K562 (cell line): Measurements from ENCODE around the gene LAMTOR5. TPM values are rescaled to one million over a fixed set of nuclear protein-coding genes. Genes with fewer than 3 reads are reported as not detected.

Experiments
- HNRNPK ChIP-seq: fragments of 200-400 bp; formaldehyde crosslinking; IDR thresholded peaks from one replicate; pipeline ENCODE4 v1.6.1; 2018; ENCODE audit warnings: mild to moderate bottlenecking, low read depth, low read length; ENCODE audit not compliant: poor library complexity, severe bottlenecking
- HNRNPLL ChIP-seq: fragments of 200-400 bp; formaldehyde crosslinking; IDR thresholded peaks from 2 replicates; pipeline ENCODE4 v1.6.1; 2017; ENCODE audit warnings: low read length, low read depth, mild to moderate bottlenecking; ENCODE audit not compliant: poor library complexity, severe bottlenecking
- ILK ChIP-seq: fragments of 450-650 bp; IDR thresholded peaks from 2 replicates; pipeline ENCODE4 v1.6.1; 2016; ENCODE audit warnings: missing genetic modification characterization, low read depth, mild to moderate bottlenecking, missing compliant biosample characterization, moderate library complexity, borderline replicate concordance
- NRF1 ChIP-seq, 2 experiments: fragments of 450-650 bp; IDR thresholded peaks in 1 of 2; conservative IDR thresholded peaks in 1 of 2; 2 replicates each; pipeline ENCODE4 v1.6.1; 2014; ENCODE audit warnings: mild to moderate bottlenecking in 2 of 2
- POLR2B ChIP-seq: fragments of 450-650 bp; IDR thresholded peaks from 2 replicates; pipeline ENCODE4 v1.6.1; 2018; ENCODE audit warnings: low read depth; ENCODE audit not compliant: partially characterized antibody
- REST ChIP-seq, 2 experiments: fragments of 450-650 bp; formaldehyde crosslinking in 1 of 2; IDR thresholded peaks; 2 replicates each; pipeline versions ENCODE4 v1.4.0 to v1.6.1; 2014 to 2020; ENCODE audit warnings: mild to moderate bottlenecking in 2 of 2, borderline replicate concordance in 1 of 2, low read depth in 1 of 2
- SMAD3 ChIP-seq: fragments of 450-650 bp; formaldehyde crosslinking; conservative IDR thresholded peaks from 2 replicates; pipeline ENCODE4 v1.4.0; 2020; ENCODE audit warnings: mild to moderate bottlenecking
- SNAPC5 ChIP-seq: fragments of 250-450 bp; sonication (Bioruptor Pico); IDR thresholded peaks from 2 replicates; pipeline ENCODE4 v1.8.0; 2021; ENCODE audit warnings: moderate library complexity, mild to moderate bottlenecking, inconsistent platforms
- SNRNP70 ChIP-seq: fragments of 200-400 bp; formaldehyde crosslinking; optimal IDR thresholded peaks from 2 replicates; pipeline ENCODE3; 2017; ENCODE audit warnings: low read depth, low read length
- YBX1 ChIP-seq: fragments of 450-650 bp; IDR thresholded peaks from 2 replicates; pipeline ENCODE4 v1.7.1; 2016; ENCODE audit warnings: mild to moderate bottlenecking
- ZBTB2 ChIP-seq: fragments of 450-650 bp; IDR thresholded peaks from 2 replicates; pipeline ENCODE4 v1.6.1; 2016; ENCODE audit warnings: antibody characterized with exemption
- ZBTB49 ChIP-seq: sonication (generic); formaldehyde crosslinking; IDR thresholded peaks from 2 replicates; pipeline ENCODE4 v1.8.0; 2022; ENCODE audit warnings: missing genetic modification reagents, mild to moderate bottlenecking, borderline replicate concordance
- ZNF165 ChIP-seq: fragments of 250-450 bp; sonication (Bioruptor Pico); IDR thresholded peaks from 2 replicates; pipeline ENCODE4 v1.4.0; 2020; ENCODE audit warnings: borderline replicate concordance
- ZNF3 ChIP-seq: fragments of 250-450 bp; sonication (Bioruptor Pico); IDR thresholded peaks from 2 replicates; pipeline ENCODE4 v1.5.0; 2021; ENCODE audit warnings: mild to moderate bottlenecking, moderate library complexity
- polyA plus RNA-seq, 8 experiments: library from polyadenylated mRNA; depleted of rRNA in 4 of 8; stranded (reverse) in 5 of 8; unstranded in 3 of 8; fragments of >200 nt; fragmentation: Nextera tagmentation in 2 of 8; fragmentation: Illumina TruSeq in 1 of 8; extraction: Ambion mirVana in 2 of 8; extraction: Trizol in 1 of 8; gene quantifications; 2 replicates each; pipeline versions ENCODE4 v1.2.1 to v1.2.3, GENCODE V29; 2011 to 2014; ENCODE audit warnings: inconsistent platforms in 1 of 8, missing spikeins in 1 of 8
- total RNA-seq, 7 experiments: library from RNA; depleted of rRNA in 6 of 7; stranded (reverse); fragments of >200 nt in 6 of 7; fragmentation: Illumina TruSeq in 2 of 7; extraction: Trizol in 2 of 7; gene quantifications; 2 replicates each; pipeline versions ENCODE4 v1.2.1 to v1.2.3, GENCODE V29; 2011 to 2021; ENCODE audit warnings: low replicate concordance in 1 of 7

The LAMTOR5 gene
- total and polyA plus RNA-seq, 9 of the 15 experiments (the other 6 are each of a cell fraction or from before 2014, with no cell fraction given) = 118 to 712 (median 241) TPM

GRCh38 chr1:110420874-110421793 lies 13.6 kb upstream of the LAMTOR5 start (continued):
- TF ChIP-seq REST (IDR thresholded peaks at IDR 0.05; ENCODE audit: borderline replicate concordance) = no peak
- TF ChIP-seq REST (CRISPR knock-in tag; IDR thresholded peaks at IDR 0.05; ENCODE audit: low read depth) = no peak
- no peak for TF ChIP-seq HNRNPLL
- no peak for TF ChIP-seq YBX1
- TF ChIP-seq ILK (tag) = no peak
- TF ChIP-seq HNRNPK = no peak
- TF ChIP-seq NRF1 (conservative IDR thresholded peaks at IDR 0.05 in 1 of 2, IDR thresholded peaks at IDR 0.05 in 1 of 2) = no peak
- no peak for TF ChIP-seq ZNF165
- no peak for TF ChIP-seq SNAPC5 (CRISPR knock-in tag)
- TF ChIP-seq ZNF3 (CRISPR knock-in tag) = no peak
- no peak for TF ChIP-seq SNRNP70
- no peak for TF ChIP-seq POLR2B
- no peak for TF ChIP-seq SMAD3 (CRISPR knock-in tag)
- TF ChIP-seq ZBTB49 (CRISPR knock-in tag) = no peak
- TF ChIP-seq ZBTB2 = no peak
